CD4-positive, alpha-beta T cell (primary cell): Measurements from ENCODE around the gene GTF2H2C. TPM values are rescaled to one million over a fixed set of nuclear protein-coding genes. Genes with fewer than 3 reads are reported as not detected.
"Not testable (repeated sequence)": the region's sequence is repeated elsewhere in the genome, so short reads cannot be mapped to it uniquely, and the experiment has no call there.

ENCODE experiments used
- ATAC-seq: fragments of 200-7000 bp; cut with Tn5 transposase; one replicate; pipeline ENCODE4 v1.10.0; 2022; ENCODE audit warnings: mild to moderate bottlenecking; ENCODE audit not compliant: poor library complexity
- CTCF ChIA-PET: fragments of 350-600 bp; sonication (Branson Sonifier 250); formaldehyde crosslinking; loops from one replicate; lab custom pipeline; 2021; ENCODE audit warnings: antibody characterized with exemption, inconsistent platforms; lab: Charles Lee
- POLR2A ChIA-PET: fragments of 350-600 bp; sonication (Branson Sonifier 250); formaldehyde crosslinking; loops from one replicate; lab custom pipeline; 2021; ENCODE audit warnings: antibody characterized with exemption, inconsistent platforms; lab: Charles Lee
- DNase-seq, 14 experiments: peaks; one replicate each; pipeline ENCODE4 v3.0.0-alpha.2; 2013 to 2020; ENCODE audit warnings: mixed read lengths in 2 of 14
- H3K27ac ChIP-seq, 2 donors: one replicate each; pipeline versions ENCODE4 v1.5.1 to v1.7.0; 2013; ENCODE audit warnings: low read length in 2 of 2, low read depth in 1 of 2, mild to moderate bottlenecking in 1 of 2
- H3K27me3 ChIP-seq, 2 experiments: 1 replicate in 1 of 2; 2 replicates in 1 of 2; pipeline versions ENCODE4 v1.6.1 to v1.7.0; 2013; ENCODE audit warnings: low read length in 2 of 2, control low read depth in 1 of 2, mild to moderate bottlenecking in 1 of 2, moderate library complexity in 1 of 2; ENCODE audit not compliant: insufficient read depth in 2 of 2, control insufficient read depth in 1 of 2
- H3K36me3 ChIP-seq: one replicate; pipeline ENCODE4 v1.6.1; 2013; ENCODE audit warnings: low read length, control low read depth; ENCODE audit not compliant: insufficient read depth
- H3K4me1 ChIP-seq: one replicate; pipeline ENCODE4 v1.6.1; 2013; ENCODE audit warnings: low read length, control low read depth; ENCODE audit not compliant: insufficient read depth
- H3K4me3 ChIP-seq: one replicate; pipeline ENCODE4 v1.5.1; 2013; ENCODE audit warnings: mild to moderate bottlenecking, low read length, moderate library complexity
- H3K9me3 ChIP-seq, 2 experiments: 1 replicate in 1 of 2; 2 replicates in 1 of 2; pipeline versions ENCODE4 v1.6.1 to v1.7.0; 2013; ENCODE audit warnings: low read length in 2 of 2, mild to moderate bottlenecking in 2 of 2, control low read depth in 1 of 2, moderate library complexity in 1 of 2; ENCODE audit not compliant: control insufficient read depth in 1 of 2, insufficient read depth in 1 of 2
- H3K27ac Mint-ChIP-seq: one replicate; pipeline ENCODE4 v1.8.0; 2020; ENCODE audit warnings: mixed read lengths
- H3K27me3 Mint-ChIP-seq: one replicate; pipeline ENCODE4 v1.8.0; 2021; ENCODE audit warnings: mixed read lengths
- H3K36me3 Mint-ChIP-seq: one replicate; pipeline ENCODE4 v1.8.0; 2021; ENCODE audit warnings: low read depth, mixed read lengths
- H3K4me1 Mint-ChIP-seq: one replicate; pipeline ENCODE4 v1.8.0; 2021; ENCODE audit warnings: low read depth, mixed read lengths
- H3K4me3 Mint-ChIP-seq: one replicate; pipeline ENCODE4 v1.8.0; 2020; ENCODE audit warnings: mild to moderate bottlenecking, mixed read lengths
- H3K9me3 Mint-ChIP-seq: one replicate; pipeline ENCODE4 v1.8.0; 2020; ENCODE audit warnings: mixed read lengths
- intact Hi-C, 2 experiments: fragments of 100-400 bp; cut with DNase I in 1 of 2; cut with micrococcal nuclease in 1 of 2; formaldehyde crosslinking; loops; one replicate each; pipeline versions ENCODE4 v1.15.1 to v1.9.0; 2023 to 2025; cut with DNase I, micrococcal nuclease
- polyA plus RNA-seq, 2 donors: library from polyadenylated mRNA; unstranded; fragments of 120-200 nt; gene quantifications; one replicate each; pipeline ENCODE4 v1.2.1, GENCODE V29; 2013
- total RNA-seq, 174 experiments: library from RNA in 2 of 174; stranded (reverse) in 2 of 174; gene quantifications; one replicate each; pipeline ENCODE4 v1.2.3 and lab custom pipeline; 2021 to 2026
- TF ChIP-seq, protein P1 (sequence below): fragments of 200-600 bp; IDR thresholded peaks from one replicate; pipeline ENCODE4 v1.8.0; 2022; ENCODE audit warnings: antibody characterized with exemption, mild to moderate bottlenecking

Gene GTF2H2C
- 10 to 100 TPM; 10.7 to 12.7 TPM for total RNA-seq
- 38.9 TPM for polyA plus RNA-seq (2013, experiment 1 of 2)
- polyA plus RNA-seq (2013, experiment 2 of 2) = 29.2 TPM
- total RNA-seq (lab: John Stamatoyannopoulos, UW) = 2.4 to 33.9 (median 9.6) reads per million in 172 experiments

GRCh38 chr5:69559908-69560330, at the start of gene GTF2H2C:
GTF2H2C (plus strand) TSS chr5:69560191; CDS start chr5:69565133, 4,942 bp downstream.
- H3K36me3 ChIP-seq, intact Hi-C loops, POLR2A ChIA-PET, H3K9me3 Mint-ChIP-seq, H3K36me3 Mint-ChIP-seq, H3K27me3 ChIP-seq, H3K27ac ChIP-seq, H3K4me1 ChIP-seq, H3K4me1 Mint-ChIP-seq, CTCF ChIA-PET, H3K27me3 Mint-ChIP-seq, H3K9me3 ChIP-seq: not testable (repeated sequence)
- Mint-ChIP-seq H3K4me3 (peak within 1 kb of the TSS; percentile 92), H3K27ac (peak within 1 kb of the TSS; percentile 72)
- DNase-seq (peak; percentile 53 to 87 (median 68)), ATAC-seq (peak; percentile 98)
- peak within 1 kb of the TSS; percentile 47 for H3K4me3 ChIP-seq

DNA sequence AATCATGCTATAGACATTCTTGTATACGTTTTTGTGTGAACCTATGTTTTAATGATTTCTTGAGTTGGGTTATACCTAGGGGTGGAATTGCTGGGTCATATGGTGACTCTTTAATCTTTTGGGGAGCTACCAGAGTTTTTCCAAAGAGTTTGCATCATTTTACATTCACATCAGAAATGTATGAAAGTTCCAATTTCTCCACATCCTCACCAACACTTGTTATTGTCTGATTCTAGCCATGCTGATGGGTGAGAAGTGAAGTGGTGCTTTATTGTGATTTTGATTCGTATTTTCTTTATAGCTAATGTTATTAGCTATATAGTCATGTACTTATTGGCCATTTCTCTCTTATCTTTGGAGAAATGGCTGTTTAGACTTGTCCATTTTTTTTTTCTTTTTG, 49.3 kb upstream of the GTF2H2C start:
- TF ChIP-seq, protein P1, sequence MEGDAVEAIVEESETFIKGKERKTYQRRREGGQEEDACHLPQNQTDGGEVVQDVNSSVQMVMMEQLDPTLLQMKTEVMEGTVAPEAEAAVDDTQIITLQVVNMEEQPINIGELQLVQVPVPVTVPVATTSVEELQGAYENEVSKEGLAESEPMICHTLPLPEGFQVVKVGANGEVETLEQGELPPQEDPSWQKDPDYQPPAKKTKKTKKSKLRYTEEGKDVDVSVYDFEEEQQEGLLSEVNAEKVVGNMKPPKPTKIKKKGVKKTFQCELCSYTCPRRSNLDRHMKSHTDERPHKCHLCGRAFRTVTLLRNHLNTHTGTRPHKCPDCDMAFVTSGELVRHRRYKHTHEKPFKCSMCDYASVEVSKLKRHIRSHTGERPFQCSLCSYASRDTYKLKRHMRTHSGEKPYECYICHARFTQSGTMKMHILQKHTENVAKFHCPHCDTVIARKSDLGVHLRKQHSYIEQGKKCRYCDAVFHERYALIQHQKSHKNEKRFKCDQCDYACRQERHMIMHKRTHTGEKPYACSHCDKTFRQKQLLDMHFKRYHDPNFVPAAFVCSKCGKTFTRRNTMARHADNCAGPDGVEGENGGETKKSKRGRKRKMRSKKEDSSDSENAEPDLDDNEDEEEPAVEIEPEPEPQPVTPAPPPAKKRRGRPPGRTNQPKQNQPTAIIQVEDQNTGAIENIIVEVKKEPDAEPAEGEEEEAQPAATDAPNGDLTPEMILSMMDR = no peak
- Histone ChIP-seq H3K36me3 (no peaks in the 10 kb centered on the region), H3K27me3 (no peaks in the 10 kb centered on the region), H3K27ac (no peak overlapping the region), H3K4me3 (no peak overlapping the region), H3K4me1 (no peaks in the 10 kb centered on the region), H3K9me3 (no peaks in the 10 kb centered on the region)
- ChIA-PET CTCF (interaction anchor here (0.6 kb wide), 1 partner anchor 12 kb away, joined by 4 read pairs; no protein-coding TSS in a partner anchor), POLR2A (no interaction called here)
- H3K27me3 Mint-ChIP-seq = no peaks in the 10 kb centered on the region
- no peaks in the 10 kb centered on the region for H3K9me3 Mint-ChIP-seq
- H3K4me1 Mint-ChIP-seq = no peaks in the 10 kb centered on the region
- no peak overlapping the region for H3K4me3 Mint-ChIP-seq
- H3K27ac Mint-ChIP-seq = no peak overlapping the region
- intact Hi-C loops = no loop called here
- no peak for DNase-seq
- H3K36me3 Mint-ChIP-seq = no peaks in the 10 kb centered on the region
- ATAC-seq = no peak

- CTCF ChIA-PET = no interaction called here
- intact Hi-C loops = no loop called here
Observed at GRCh38 chr5:69512740-69513260, 47.2 kb upstream of the GTF2H2C start.

DNA sequence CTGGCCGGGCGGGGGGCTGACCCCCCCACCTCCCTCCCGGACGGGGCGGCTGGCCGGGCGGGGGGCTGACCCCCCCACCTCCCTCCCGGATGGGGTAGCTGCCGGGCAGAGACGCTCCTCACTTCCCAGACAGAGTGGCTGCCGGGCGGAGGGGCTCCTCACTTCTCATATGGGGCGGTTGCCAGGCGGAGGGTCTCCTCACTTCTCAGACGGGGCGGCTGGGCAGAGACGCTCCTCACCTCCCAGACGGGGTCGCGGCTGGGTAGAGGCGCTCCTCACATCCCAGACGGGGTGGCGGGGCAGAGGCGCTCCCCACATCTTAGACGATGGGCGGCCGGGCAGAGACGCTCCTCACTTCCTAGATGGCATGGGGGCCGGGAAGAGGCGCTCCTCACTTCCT, 44.4 kb upstream of the GTF2H2C start:
- H3K36me3 Mint-ChIP-seq, H3K4me1 Mint-ChIP-seq, H3K4me3 ChIP-seq, H3K27ac Mint-ChIP-seq, DNase-seq, intact Hi-C loops, H3K9me3 ChIP-seq, H3K27me3 Mint-ChIP-seq, ATAC-seq, H3K36me3 ChIP-seq, H3K27ac ChIP-seq, CTCF ChIA-PET, H3K27me3 ChIP-seq, H3K4me1 ChIP-seq, POLR2A ChIA-PET, H3K9me3 Mint-ChIP-seq, H3K4me3 Mint-ChIP-seq: not testable (repeated sequence)

More at GRCh38 chr5:69512740-69513260, 47.2 kb upstream of the GTF2H2C start:
- no peak overlapping the region for H3K4me3 ChIP-seq
- H3K27me3 Mint-ChIP-seq = no peaks in the 10 kb centered on the region
- no peaks in the 10 kb centered on the region for H3K36me3 ChIP-seq
- H3K4me1 Mint-ChIP-seq = no peaks in the 10 kb centered on the region
- DNase-seq (no peak), ATAC-seq (no peak)
- POLR2A ChIA-PET = no interaction called here
- no peaks in the 10 kb centered on the region for H3K36me3 Mint-ChIP-seq
- no peak overlapping the region for H3K27ac Mint-ChIP-seq
- H3K9me3 ChIP-seq = peaks cover 0 to 4% of the 10 kb centered on the region in 2 experiments
- no peaks in the 10 kb centered on the region for H3K27me3 ChIP-seq
- no peaks in the 10 kb centered on the region for H3K9me3 Mint-ChIP-seq
- H3K27ac ChIP-seq = no peak overlapping the region
- no peaks in the 10 kb centered on the region for H3K4me1 ChIP-seq
- TF ChIP-seq, protein P1 = no peak
- H3K4me3 Mint-ChIP-seq = no peak overlapping the region
